Esophagus muscularis mucosa (tissue), 3 donors: Measurements from ENCODE around the gene CILP2.

Experiments
- CTCF ChIP-seq, 3 experiments: fragments of 200-600 bp in 2 of 3; fragments of 450-650 bp in 1 of 3; sonication (generic) in 2 of 3; IDR thresholded peaks; one replicate each; pipeline ENCODE4 v1.5.1; 2017 to 2019; ENCODE audit warnings: antibody characterized with exemption in 3 of 3, mild to moderate bottlenecking in 2 of 3, moderate library complexity in 1 of 3
- POLR2A ChIP-seq: fragments of 450-650 bp; IDR thresholded peaks from one replicate; pipeline ENCODE4 v1.6.1; 2017; ENCODE audit warnings: antibody characterized with exemption, moderate library complexity, mild to moderate bottlenecking, low read depth

- TF ChIP-seq CTCF (IDR thresholded peaks at IDR 0.05) (no peak), POLR2A (no peak)
Observed at GRCh38 chr19:19502281-19502680, 35.8 kb upstream of the CILP2 start.
